ENCODE measurements around the gene TBXAS1.

Gene TBXAS1

GRCh38 chr7:140069298-140069949 lies 240.4 kb downstream of the TBXAS1 start:
- no peak for TF ChIP-seq ZFX (IDR thresholded peaks at IDR 0.05)
- TF ChIP-seq, protein P1, sequence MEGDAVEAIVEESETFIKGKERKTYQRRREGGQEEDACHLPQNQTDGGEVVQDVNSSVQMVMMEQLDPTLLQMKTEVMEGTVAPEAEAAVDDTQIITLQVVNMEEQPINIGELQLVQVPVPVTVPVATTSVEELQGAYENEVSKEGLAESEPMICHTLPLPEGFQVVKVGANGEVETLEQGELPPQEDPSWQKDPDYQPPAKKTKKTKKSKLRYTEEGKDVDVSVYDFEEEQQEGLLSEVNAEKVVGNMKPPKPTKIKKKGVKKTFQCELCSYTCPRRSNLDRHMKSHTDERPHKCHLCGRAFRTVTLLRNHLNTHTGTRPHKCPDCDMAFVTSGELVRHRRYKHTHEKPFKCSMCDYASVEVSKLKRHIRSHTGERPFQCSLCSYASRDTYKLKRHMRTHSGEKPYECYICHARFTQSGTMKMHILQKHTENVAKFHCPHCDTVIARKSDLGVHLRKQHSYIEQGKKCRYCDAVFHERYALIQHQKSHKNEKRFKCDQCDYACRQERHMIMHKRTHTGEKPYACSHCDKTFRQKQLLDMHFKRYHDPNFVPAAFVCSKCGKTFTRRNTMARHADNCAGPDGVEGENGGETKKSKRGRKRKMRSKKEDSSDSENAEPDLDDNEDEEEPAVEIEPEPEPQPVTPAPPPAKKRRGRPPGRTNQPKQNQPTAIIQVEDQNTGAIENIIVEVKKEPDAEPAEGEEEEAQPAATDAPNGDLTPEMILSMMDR (conservative IDR thresholded peaks at IDR 0.05): no peak
- H3K27ac ChIP-seq: no peak overlapping the region
